HEK293T (cell line): ENCODE data around the gene DNAH8.
"Not testable (repeated sequence)": the region's sequence is repeated elsewhere in the genome, so short reads cannot be mapped to it uniquely, and the experiment has no call there.

Experiments used
- CTCF ChIA-PET: fragments of 350-600 bp; formaldehyde crosslinking; extraction: SDS; loops from one replicate; lab custom pipeline; 2021; ENCODE audit warnings: antibody characterized with exemption, inconsistent platforms; lab: Yijun Ruan, JAX
- POLR2A ChIA-PET: fragments of 350-600 bp; formaldehyde crosslinking; extraction: SDS; loops from one replicate; lab custom pipeline; 2020; ENCODE audit warnings: antibody characterized with exemption, inconsistent platforms; lab: Yijun Ruan, JAX
- DNase-seq: peaks from one replicate; pipeline ENCODE4 v3.0.0; 2012; ENCODE audit warnings: mixed read lengths; ENCODE audit errors: extremely low spot score
- ARNT ChIP-seq: fragments of 450-650 bp; IDR thresholded peaks from 2 replicates; pipeline ENCODE4 v1.6.1; 2017; ENCODE audit warnings: mild to moderate bottlenecking
- BHLHE40 ChIP-seq: fragments of 450-650 bp; IDR thresholded peaks from 2 replicates; pipeline ENCODE4 v1.6.1; 2016; ENCODE audit warnings: mild to moderate bottlenecking, moderate library complexity, borderline replicate concordance
- CTBP1 ChIP-seq: fragments of 450-650 bp; IDR thresholded peaks from 2 replicates; pipeline ENCODE4 v1.6.1; 2016; ENCODE audit warnings: borderline replicate concordance
- ELF4 ChIP-seq: fragments of 450-650 bp; IDR thresholded peaks from 2 replicates; pipeline ENCODE4 v1.6.1; 2017; ENCODE audit warnings: antibody characterized with exemption
- FOXA1 ChIP-seq: fragments of 450-650 bp; IDR thresholded peaks from 2 replicates; pipeline ENCODE4 v1.6.1; 2016; ENCODE audit warnings: mild to moderate bottlenecking
- FOXK2 ChIP-seq: fragments of 450-650 bp; IDR thresholded peaks from 2 replicates; pipeline ENCODE4 v1.6.1; 2016; ENCODE audit warnings: mild to moderate bottlenecking
- FOXM1 ChIP-seq: fragments of 450-650 bp; IDR thresholded peaks from 2 replicates; pipeline ENCODE4 v1.6.1; 2017; ENCODE audit warnings: mild to moderate bottlenecking, borderline replicate concordance
- HDGF ChIP-seq: fragments of 450-650 bp; IDR thresholded peaks from 2 replicates; pipeline ENCODE4 v1.6.1; 2017; ENCODE audit warnings: antibody characterized with exemption, borderline replicate concordance
- L3MBTL2 ChIP-seq: fragments of 450-650 bp; conservative IDR thresholded peaks from 2 replicates; pipeline ENCODE4 v1.6.1; 2016; ENCODE audit warnings: mild to moderate bottlenecking
- LEF1 ChIP-seq: fragments of 450-650 bp; IDR thresholded peaks from 2 replicates; pipeline ENCODE4 v1.6.1; 2017; ENCODE audit warnings: mild to moderate bottlenecking, borderline replicate concordance
- NFRKB ChIP-seq: fragments of 450-650 bp; IDR thresholded peaks from 2 replicates; pipeline ENCODE4 v1.6.1; 2016; ENCODE audit warnings: mild to moderate bottlenecking, moderate library complexity
- PKNOX1 ChIP-seq: fragments of 450-650 bp; IDR thresholded peaks from 2 replicates; pipeline ENCODE4 v1.6.1; 2016
- SP1 ChIP-seq: fragments of 450-650 bp; IDR thresholded peaks from 2 replicates; pipeline ENCODE4 v1.6.1; 2017
- SUZ12 ChIP-seq: fragments of 450-650 bp; IDR thresholded peaks from 2 replicates; pipeline ENCODE4 v1.6.1; 2016; ENCODE audit warnings: mild to moderate bottlenecking
- TARDBP ChIP-seq: fragments of 450-650 bp; IDR thresholded peaks from 2 replicates; pipeline ENCODE4 v1.6.1; 2016
- ZNF384 ChIP-seq: fragments of 450-650 bp; IDR thresholded peaks from 2 replicates; pipeline ENCODE4 v1.6.1; 2016

Gene DNAH8

GRCh38 chr6:38696345-38696744, 18.8 kb upstream of the DNAH8 start:
- CTCF ChIA-PET: no interaction called here
- POLR2A ChIA-PET: no interaction called here
- TF ChIP-seq TARDBP: no peak
- no peak for TF ChIP-seq LEF1
- no peak for TF ChIP-seq BHLHE40
- no peak for TF ChIP-seq NFRKB
- no peak for TF ChIP-seq HDGF
- TF ChIP-seq FOXK2: no peak
- no peak for TF ChIP-seq SUZ12
- TF ChIP-seq SP1: no peak
- no peak for TF ChIP-seq ELF4
- no peak for TF ChIP-seq FOXM1
- TF ChIP-seq L3MBTL2: no peak
- TF ChIP-seq CTBP1: no peak
- TF ChIP-seq FOXA1: no peak
- no peak for TF ChIP-seq ARNT
- no peak for TF ChIP-seq PKNOX1
- no peak for TF ChIP-seq ZNF384
- no peak for DNase-seq

GRCh38 chr6:38697846-38698245, 17.3 kb upstream of the DNAH8 start:
- ChIA-PET CTCF (no interaction called here), POLR2A (interaction anchor here (0.9 kb wide), 1 partner anchor 9 kb away, joined by 3 read pairs; no protein-coding TSS in a partner anchor)
- DNase-seq: no peak
- TF ChIP-seq FOXM1 (no peak), CTBP1 (no peak), SUZ12 (no peak), PKNOX1 (no peak), ELF4 (no peak), ZNF384 (no peak), BHLHE40 (no peak), FOXK2 (no peak), SP1 (no peak), LEF1 (no peak), NFRKB (no peak), ARNT (no peak), FOXA1 (no peak), HDGF (no peak), TARDBP (no peak), L3MBTL2 (no peak)

- DNase-seq, CTCF ChIA-PET, POLR2A ChIA-PET: not testable (repeated sequence)
Observed at GRCh38 chr6:38699702-38700101, 15.4 kb upstream of the DNAH8 start.

- ChIA-PET POLR2A (no interaction called here), CTCF (no interaction called here)
- no peak for DNase-seq
- TF ChIP-seq ELF4 (no peak), SP1 (no peak), SUZ12 (no peak), L3MBTL2 (no peak), CTBP1 (no peak), LEF1 (no peak), NFRKB (no peak), ARNT (no peak), TARDBP (no peak), PKNOX1 (no peak), FOXM1 (no peak), ZNF384 (no peak; the same call in 1 of the 2 replicates), FOXA1 (no peak), BHLHE40 (no peak), HDGF (no peak), FOXK2 (no peak)
Observed at GRCh38 chr6:38701551-38701950, 13.6 kb upstream of the DNAH8 start.

GRCh38 chr6:38702558-38703397, 12.3 kb upstream of the DNAH8 start, which contains the start of gene GLO1:
Gene GLO1, minus strand, starts transcription at chr6:38703145. Its CDS starts 91 bp downstream, at chr6:38703054.
- ChIA-PET CTCF (interaction anchor here (0.6 kb wide), 2 partner anchors 20 to 230 kb away, joined by 3 to 4 read pairs; no protein-coding TSS in a partner anchor), POLR2A (interaction anchor here (0.6 to 1.7 kb wide), 14 partner anchors 9 to 979 kb away, joined by 3 to 10 read pairs (median 4); no protein-coding TSS in a partner anchor)
- TF ChIP-seq TARDBP: no peak
- peak; percentile 19; the same call in 1 of the 2 replicates for TF ChIP-seq NFRKB
- peak; percentile 75 for TF ChIP-seq ELF4
- no peak for TF ChIP-seq LEF1
- TF ChIP-seq ZNF384: peak; percentile 99
- TF ChIP-seq L3MBTL2: peak; percentile 97
- DNase-seq: peak; percentile 97
